Measurements from ENCODE around the gene PEAK1.

DNA sequence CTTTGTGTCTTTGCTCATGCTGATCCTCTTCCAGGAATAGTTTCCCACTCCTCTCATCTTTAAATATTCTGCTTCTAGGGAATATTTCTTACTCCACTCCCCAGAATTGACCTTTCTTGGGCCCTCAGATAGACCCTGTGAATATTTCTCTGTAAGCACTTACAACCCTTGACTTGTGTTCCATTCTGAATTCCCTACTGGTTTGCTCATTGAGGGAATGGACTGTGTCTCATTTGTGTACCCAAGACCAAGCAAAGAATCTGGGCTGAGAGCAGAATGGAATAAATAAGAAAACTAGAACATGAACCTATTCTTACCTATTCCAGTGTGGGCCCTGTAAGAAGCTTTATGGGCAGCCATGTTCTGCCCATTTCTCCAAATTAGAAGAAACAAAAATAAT, 276.3 kb downstream of the PEAK1 start:
- TF ChIP-seq, protein P1, sequence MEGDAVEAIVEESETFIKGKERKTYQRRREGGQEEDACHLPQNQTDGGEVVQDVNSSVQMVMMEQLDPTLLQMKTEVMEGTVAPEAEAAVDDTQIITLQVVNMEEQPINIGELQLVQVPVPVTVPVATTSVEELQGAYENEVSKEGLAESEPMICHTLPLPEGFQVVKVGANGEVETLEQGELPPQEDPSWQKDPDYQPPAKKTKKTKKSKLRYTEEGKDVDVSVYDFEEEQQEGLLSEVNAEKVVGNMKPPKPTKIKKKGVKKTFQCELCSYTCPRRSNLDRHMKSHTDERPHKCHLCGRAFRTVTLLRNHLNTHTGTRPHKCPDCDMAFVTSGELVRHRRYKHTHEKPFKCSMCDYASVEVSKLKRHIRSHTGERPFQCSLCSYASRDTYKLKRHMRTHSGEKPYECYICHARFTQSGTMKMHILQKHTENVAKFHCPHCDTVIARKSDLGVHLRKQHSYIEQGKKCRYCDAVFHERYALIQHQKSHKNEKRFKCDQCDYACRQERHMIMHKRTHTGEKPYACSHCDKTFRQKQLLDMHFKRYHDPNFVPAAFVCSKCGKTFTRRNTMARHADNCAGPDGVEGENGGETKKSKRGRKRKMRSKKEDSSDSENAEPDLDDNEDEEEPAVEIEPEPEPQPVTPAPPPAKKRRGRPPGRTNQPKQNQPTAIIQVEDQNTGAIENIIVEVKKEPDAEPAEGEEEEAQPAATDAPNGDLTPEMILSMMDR (IDR thresholded peaks at IDR 0.05; ENCODE audit: insufficient read depth, low read length) = no peak
- TF ChIP-seq REST (IDR thresholded peaks at IDR 0.05; ENCODE audit: insufficient replicate concordance, low read depth) = no peak
- no peak for TF ChIP-seq POLR2AphosphoS5 (IDR thresholded peaks at IDR 0.05; ENCODE audit: low read depth)
